PC-9 (cell line): Measurements from ENCODE around the gene HAUS3.

ENCODE experiments used
- EZH2 ChIP-seq: fragments of 200-600 bp; sonication (generic); IDR thresholded peaks from 2 replicates; pipeline ENCODE4 v1.8.0; 2017; ENCODE audit warnings: antibody characterized with exemption, low read depth
- TF ChIP-seq, protein P1 (sequence below): fragments of 200-600 bp; sonication (generic); conservative IDR thresholded peaks from 2 replicates; pipeline ENCODE4 v1.6.1; 2017; ENCODE audit warnings: mixed run types, antibody characterized with exemption, mild to moderate bottlenecking, moderate library complexity

DNA sequence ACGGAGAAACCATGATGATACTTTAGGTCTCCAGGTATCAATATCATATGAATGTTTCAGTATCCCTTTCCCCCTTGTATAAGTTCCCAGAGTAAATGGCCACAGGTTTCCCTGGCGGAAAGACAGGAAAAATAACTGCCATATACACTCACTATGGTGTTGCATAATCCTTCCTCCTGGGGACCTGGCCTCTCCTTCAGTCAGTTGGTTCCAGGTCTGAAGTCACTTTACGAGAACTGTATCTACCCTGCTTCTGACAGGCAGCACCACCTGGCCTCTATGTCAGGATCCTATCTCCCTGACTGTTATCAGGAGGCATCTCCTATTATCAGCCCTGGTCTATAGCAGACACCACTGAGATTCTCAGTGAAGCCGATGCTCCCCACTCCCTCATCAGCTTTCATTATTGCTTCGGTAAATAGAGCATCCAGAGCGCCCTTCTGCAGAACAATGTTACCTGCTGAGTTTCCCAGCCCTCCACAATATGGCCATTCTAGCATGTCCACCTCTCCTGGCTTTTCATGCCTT, 22.6 kb downstream of the HAUS3 start:
- TF ChIP-seq, protein P1, sequence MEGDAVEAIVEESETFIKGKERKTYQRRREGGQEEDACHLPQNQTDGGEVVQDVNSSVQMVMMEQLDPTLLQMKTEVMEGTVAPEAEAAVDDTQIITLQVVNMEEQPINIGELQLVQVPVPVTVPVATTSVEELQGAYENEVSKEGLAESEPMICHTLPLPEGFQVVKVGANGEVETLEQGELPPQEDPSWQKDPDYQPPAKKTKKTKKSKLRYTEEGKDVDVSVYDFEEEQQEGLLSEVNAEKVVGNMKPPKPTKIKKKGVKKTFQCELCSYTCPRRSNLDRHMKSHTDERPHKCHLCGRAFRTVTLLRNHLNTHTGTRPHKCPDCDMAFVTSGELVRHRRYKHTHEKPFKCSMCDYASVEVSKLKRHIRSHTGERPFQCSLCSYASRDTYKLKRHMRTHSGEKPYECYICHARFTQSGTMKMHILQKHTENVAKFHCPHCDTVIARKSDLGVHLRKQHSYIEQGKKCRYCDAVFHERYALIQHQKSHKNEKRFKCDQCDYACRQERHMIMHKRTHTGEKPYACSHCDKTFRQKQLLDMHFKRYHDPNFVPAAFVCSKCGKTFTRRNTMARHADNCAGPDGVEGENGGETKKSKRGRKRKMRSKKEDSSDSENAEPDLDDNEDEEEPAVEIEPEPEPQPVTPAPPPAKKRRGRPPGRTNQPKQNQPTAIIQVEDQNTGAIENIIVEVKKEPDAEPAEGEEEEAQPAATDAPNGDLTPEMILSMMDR: no peak
- TF ChIP-seq EZH2: no peak
